ENCODE results near the gene NR2C2AP.
"Not testable (repeated sequence)": the region's sequence is repeated elsewhere in the genome, so short reads cannot be mapped to it uniquely, and the experiment has no call there.

The NR2C2AP gene

DNA sequence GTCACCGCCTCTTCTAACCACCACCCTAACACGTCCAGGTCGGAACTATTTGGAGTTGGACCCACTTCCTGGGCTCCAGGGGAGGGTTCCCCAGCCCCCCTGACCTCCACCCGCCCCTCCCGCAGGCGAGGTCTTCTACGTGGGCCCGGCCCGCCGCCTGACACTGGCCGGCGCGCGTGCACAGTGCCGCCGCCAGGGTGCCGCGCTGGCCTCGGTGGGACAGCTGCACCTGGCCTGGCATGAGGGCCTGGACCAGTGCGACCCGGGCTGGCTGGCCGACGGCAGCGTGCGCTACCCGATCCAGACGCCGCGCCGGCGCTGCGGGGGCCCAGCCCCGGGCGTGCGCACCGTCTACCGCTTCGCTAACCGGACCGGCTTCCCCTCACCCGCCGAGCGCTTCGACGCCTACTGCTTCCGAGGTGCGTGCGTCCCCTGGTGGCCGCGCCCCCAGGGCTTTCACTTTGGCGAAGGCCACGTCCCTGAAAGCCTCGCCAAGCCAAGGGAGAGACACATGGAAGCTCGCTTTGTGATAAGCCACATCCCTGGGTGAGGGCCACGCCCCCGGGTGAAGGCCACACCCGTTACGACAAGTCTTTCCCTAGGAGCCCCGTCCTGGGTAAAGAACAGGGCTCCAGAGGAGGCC is 21.8 kb upstream of the NR2C2AP start:
- TF ChIP-seq ZNF274 (IDR thresholded peaks at IDR 0.05; ENCODE audit: low read depth, low read length): no peak
- peak overlapping the region; percentile 11; the same call in 1 of the 2 replicates for H3K4me3 ChIP-seq (ENCODE audit: low read length)

DNA sequence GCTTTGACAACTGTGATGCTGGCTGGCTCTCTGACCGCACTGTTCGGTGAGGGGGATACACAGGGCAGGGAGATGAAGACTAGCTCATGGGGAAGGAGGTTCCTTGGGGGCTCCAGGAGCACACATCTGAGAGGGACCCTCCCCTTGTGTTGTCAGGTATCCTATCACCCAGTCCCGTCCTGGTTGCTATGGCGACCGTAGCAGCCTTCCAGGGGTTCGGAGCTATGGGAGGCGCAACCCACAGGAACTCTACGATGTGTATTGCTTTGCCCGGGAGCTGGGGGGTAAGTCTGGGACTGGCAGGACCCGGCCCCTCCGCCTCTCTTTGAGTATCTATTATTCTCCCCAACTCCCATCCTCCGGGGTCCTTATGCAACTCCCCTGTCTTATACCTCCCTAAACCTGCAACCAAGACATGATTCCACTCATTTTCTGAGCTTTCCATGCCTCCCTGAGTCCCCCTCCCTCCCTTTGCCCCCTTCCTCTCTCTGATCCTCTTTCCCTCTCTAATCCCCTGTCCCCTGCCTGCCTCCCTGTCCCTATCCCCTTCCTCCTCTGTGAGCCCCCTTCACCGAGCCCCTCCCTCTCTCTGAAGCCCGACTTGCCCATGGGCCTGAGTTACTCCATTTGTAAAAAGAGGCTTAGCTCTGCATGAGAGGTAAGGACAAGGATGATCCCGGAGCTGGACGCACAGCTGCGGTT is 21.1 kb upstream of the NR2C2AP start:
- TF ChIP-seq ZNF274 (IDR thresholded peaks at IDR 0.05; ENCODE audit: low read depth, low read length): no peak
- no peak overlapping the region for H3K4me3 ChIP-seq (ENCODE audit: low read length)

- H3K4me3 ChIP-seq (ENCODE audit: low read length): no peak overlapping the region
- no peak for TF ChIP-seq ZNF274 (IDR thresholded peaks at IDR 0.05; ENCODE audit: low read depth, low read length)
Measured at GRCh38 chr19:19223636-19224035, 20.4 kb upstream of the NR2C2AP start.

- no peak for TF ChIP-seq ZNF274 (IDR thresholded peaks at IDR 0.05; ENCODE audit: low read depth, low read length)
Measured at GRCh38 chr19:19223060-19223459, 19.8 kb upstream of the NR2C2AP start.

GRCh38 chr19:19221000-19221399 is 17.8 kb upstream of the NR2C2AP start:
- H3K4me3 ChIP-seq (ENCODE audit: low read length): not testable (repeated sequence)

More at GRCh38 chr19:19223060-19223459, 19.8 kb upstream of the NR2C2AP start:
- no peak overlapping the region for H3K4me3 ChIP-seq (ENCODE audit: low read length)

DNA sequence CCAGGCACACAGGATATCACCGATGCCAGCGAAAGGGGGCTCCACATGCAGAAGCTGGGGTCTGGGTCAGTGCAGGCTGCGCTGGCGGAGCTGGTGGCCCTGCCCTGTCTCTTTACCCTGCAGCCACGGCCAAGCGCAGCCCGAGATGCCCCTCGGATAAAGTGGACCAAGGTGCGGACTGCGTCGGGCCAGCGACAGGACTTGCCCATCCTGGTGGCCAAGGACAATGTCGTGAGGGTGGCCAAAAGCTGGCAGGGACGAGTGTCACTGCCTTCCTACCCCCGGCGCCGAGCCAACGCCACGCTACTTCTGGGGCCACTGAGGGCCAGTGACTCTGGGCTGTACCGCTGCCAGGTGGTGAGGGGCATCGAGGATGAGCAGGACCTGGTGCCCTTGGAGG is 15.7 kb upstream of the NR2C2AP start:
- TF ChIP-seq ZNF274 (IDR thresholded peaks at IDR 0.05; ENCODE audit: low read depth, low read length): no peak
- H3K4me3 ChIP-seq (ENCODE audit: low read length): no peak overlapping the region

- H3K4me3 ChIP-seq (ENCODE audit: low read length): no peak overlapping the region
Measured at GRCh38 chr19:19217099-19217498, 13.9 kb upstream of the NR2C2AP start.

GRCh38 chr19:19215792-19216191 is 12.6 kb upstream of the NR2C2AP start:
- H3K4me3 ChIP-seq (ENCODE audit: low read length): no peak overlapping the region
- TF ChIP-seq ZNF274 (IDR thresholded peaks at IDR 0.05; ENCODE audit: low read depth, low read length): no peak

More at GRCh38 chr19:19217099-19217498, 13.9 kb upstream of the NR2C2AP start:
- no peak for TF ChIP-seq ZNF274 (IDR thresholded peaks at IDR 0.05; ENCODE audit: low read depth, low read length)

DNA sequence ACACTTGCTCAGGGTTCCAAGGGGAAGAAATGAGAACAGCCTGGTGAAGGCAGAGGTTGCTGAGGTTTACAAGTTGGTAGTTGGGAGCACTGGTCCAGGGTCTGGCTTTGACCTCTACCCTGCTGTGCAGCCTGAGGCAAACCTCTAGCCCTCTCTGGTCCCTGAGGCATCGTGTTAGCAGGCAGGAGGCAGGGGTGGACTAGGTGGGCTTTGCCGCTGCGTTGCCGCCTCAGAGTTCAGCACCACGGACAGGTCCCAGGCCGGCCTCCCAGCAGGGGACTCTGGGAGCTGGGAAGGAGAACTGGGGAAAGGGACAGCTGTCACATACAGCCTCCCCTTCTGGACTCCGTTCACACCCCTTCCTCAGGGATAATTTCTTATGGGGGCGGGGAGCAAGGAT is 11.7 kb upstream of the NR2C2AP start:
- TF ChIP-seq ZNF274 (IDR thresholded peaks at IDR 0.05; ENCODE audit: low read depth, low read length): no peak

GRCh38 chr19:19214159-19214490 is 10.9 kb upstream of the NR2C2AP start:
- no peak overlapping the region for H3K4me3 ChIP-seq (ENCODE audit: low read length)
- TF ChIP-seq ZNF274 (IDR thresholded peaks at IDR 0.05; ENCODE audit: low read depth, low read length): no peak

More for the DNA sequence above, 11.7 kb upstream of the NR2C2AP start:
- no peak overlapping the region for H3K4me3 ChIP-seq (ENCODE audit: low read length)

- H3K4me3 ChIP-seq (ENCODE audit: low read length): no peak overlapping the region
- no peak for TF ChIP-seq ZNF274 (IDR thresholded peaks at IDR 0.05; ENCODE audit: low read depth, low read length)
Measured at GRCh38 chr19:19213426-19214158, 10.4 kb upstream of the NR2C2AP start.

- no peak for TF ChIP-seq ZNF274 (IDR thresholded peaks at IDR 0.05; ENCODE audit: low read depth, low read length)
- no peak overlapping the region for H3K4me3 ChIP-seq (ENCODE audit: low read length)
Measured at GRCh38 chr19:19212916-19213315, 9.7 kb upstream of the NR2C2AP start.

DNA sequence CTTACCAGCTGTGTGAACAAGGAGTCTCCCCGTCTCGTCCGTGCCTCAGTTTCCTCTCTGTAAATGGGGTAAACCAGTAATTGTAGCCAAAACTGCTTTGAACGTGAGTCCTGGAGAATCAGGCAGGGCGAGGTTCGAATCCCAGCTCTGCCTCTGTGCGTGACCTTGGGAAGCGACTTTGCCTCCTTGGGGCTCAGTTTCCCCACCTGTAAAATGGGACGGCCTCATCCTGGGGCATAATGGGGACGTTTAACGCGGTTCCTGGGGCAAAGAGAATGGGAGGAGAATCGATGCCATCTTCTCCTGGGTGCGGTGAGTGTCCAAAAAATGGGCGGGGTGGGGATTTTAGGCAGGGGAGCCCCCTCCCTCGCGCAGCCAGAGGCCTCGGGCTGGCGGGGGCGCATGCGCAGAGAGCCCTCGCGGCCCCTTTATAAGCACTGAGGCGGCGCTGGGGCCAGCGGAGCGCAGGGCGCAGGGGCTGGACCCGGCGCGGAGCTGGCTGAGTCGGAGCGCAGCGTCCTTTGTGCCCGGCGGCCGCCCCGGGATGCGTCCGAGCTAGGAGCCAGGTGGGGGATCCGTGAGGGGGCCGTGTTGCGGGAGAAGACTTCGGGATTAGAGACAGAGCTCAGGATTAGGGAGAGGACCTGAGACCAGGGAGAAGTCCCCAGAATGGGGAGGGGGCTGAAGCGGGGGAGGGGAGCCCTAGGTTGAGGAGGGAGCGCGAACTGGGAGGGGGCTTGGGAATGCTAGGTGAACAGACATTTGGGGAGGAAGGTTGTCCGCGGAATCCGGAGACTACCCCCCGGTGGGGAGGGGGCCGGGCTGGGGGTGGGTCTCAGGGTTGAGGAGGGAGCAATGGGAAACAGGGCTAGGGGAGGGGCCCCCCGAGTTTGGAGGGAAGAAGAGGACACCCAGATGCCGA is 8.5 kb upstream of the NR2C2AP start, which contains the start of gene NCAN:
TSS of gene NCAN (plus strand) at position 460 of the 922 bp plus-strand sequence. CDS start 4,996 bp downstream, outside the sequence.
- no peak within 1 kb of the TSS for H3K4me3 ChIP-seq (ENCODE audit: low read length)

DNA sequence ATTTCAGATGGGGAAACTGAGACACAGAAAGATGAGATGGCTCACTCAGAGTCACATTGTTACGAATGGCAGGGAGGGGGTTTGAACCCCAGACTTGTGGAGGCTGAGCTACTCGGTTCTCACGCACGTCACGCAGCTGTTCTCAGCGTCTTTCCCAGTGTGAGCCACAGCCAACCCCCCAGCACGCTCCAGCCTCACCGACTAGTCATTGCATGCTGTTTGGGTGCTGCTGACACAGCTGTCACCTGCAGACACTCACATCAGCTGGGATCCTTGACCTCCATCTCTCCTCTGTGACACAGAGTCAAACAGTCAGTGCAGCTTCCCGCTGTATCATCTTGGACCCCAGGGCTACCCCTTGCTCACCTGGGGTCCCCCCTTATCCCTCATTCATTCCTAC is 6.2 kb upstream of the NR2C2AP start:
- H3K4me3 ChIP-seq (ENCODE audit: low read length): no peak overlapping the region
- no peak for TF ChIP-seq ZNF274 (IDR thresholded peaks at IDR 0.05; ENCODE audit: low read depth, low read length)

More for the DNA sequence above, 8.5 kb upstream of the NR2C2AP start, which contains the start of gene NCAN:
- TF ChIP-seq ZNF274 (IDR thresholded peaks at IDR 0.05; ENCODE audit: low read depth, low read length): no peak

Data from GM08714 (cell line).